ENCODE results near the gene ADGRD1.
"Not testable (repeated sequence)": the region's sequence is repeated elsewhere in the genome, so short reads cannot be mapped to it uniquely, and the experiment has no call there.

The ADGRD1 gene

GRCh38 chr12:130982565-130983225 lies 29.0 kb downstream of the ADGRD1 start:
- peaks cover 21% of the 10 kb centered on the region for H3K4me1 Mint-ChIP-seq
- H3K36me3 Mint-ChIP-seq = no peaks in the 10 kb centered on the region
- no peak overlapping the region for H3K27ac Mint-ChIP-seq
- H3K27me3 Mint-ChIP-seq = peaks cover 31% of the 10 kb centered on the region
- no peak for ATAC-seq
- no peaks in the 10 kb centered on the region for H3K9me3 Mint-ChIP-seq
- H3K4me3 Mint-ChIP-seq = no peak overlapping the region

GRCh38 chr12:130983328-130984017 lies 29.8 kb downstream of the ADGRD1 start:
- Mint-ChIP-seq H3K27me3 (peaks cover 31% of the 10 kb centered on the region), H3K36me3 (no peaks in the 10 kb centered on the region), H3K9me3 (no peaks in the 10 kb centered on the region), H3K4me3 (no peak overlapping the region), H3K4me1 (peaks cover 21% of the 10 kb centered on the region), H3K27ac (no peak overlapping the region)
- no peak for ATAC-seq

- Mint-ChIP-seq H3K27me3 (peaks cover 36% of the 10 kb centered on the region), H3K27ac (no peak overlapping the region)
These were observed 30.7 kb downstream of the ADGRD1 start for GRCh38 chr12:130984183-130985058.

GRCh38 chr12:130987151-130987931 lies 33.6 kb downstream of the ADGRD1 start:
- peaks cover 53% of the 10 kb centered on the region for H3K27me3 Mint-ChIP-seq
- H3K27ac Mint-ChIP-seq = no peak overlapping the region
- no peaks in the 10 kb centered on the region for H3K9me3 Mint-ChIP-seq
- H3K4me1 Mint-ChIP-seq = peaks cover 4% of the 10 kb centered on the region
- no peak for ATAC-seq
- no peak overlapping the region for H3K4me3 Mint-ChIP-seq
- no peaks in the 10 kb centered on the region for H3K36me3 Mint-ChIP-seq

More at GRCh38 chr12:130984183-130985058, 30.7 kb downstream of the ADGRD1 start:
- Mint-ChIP-seq H3K4me3 (no peak overlapping the region), H3K4me1 (peaks cover 21% of the 10 kb centered on the region), H3K9me3 (no peaks in the 10 kb centered on the region), H3K36me3 (no peaks in the 10 kb centered on the region)
- ATAC-seq = no peak

- H3K4me3 Mint-ChIP-seq = no peak overlapping the region
- no peak overlapping the region for H3K27ac Mint-ChIP-seq
- no peak for ATAC-seq
- no peaks in the 10 kb centered on the region for H3K9me3 Mint-ChIP-seq
- no peaks in the 10 kb centered on the region for H3K4me1 Mint-ChIP-seq
- peaks cover 56% of the 10 kb centered on the region for H3K27me3 Mint-ChIP-seq
- H3K36me3 Mint-ChIP-seq = no peaks in the 10 kb centered on the region
These were observed 34.6 kb downstream of the ADGRD1 start for GRCh38 chr12:130988261-130988660.

GRCh38 chr12:130988751-130989150 lies 35.0 kb downstream of the ADGRD1 start:
- H3K9me3 Mint-ChIP-seq = no peaks in the 10 kb centered on the region
- H3K27ac Mint-ChIP-seq = no peak overlapping the region
- H3K36me3 Mint-ChIP-seq = no peaks in the 10 kb centered on the region
- no peak for ATAC-seq
- H3K4me1 Mint-ChIP-seq = no peaks in the 10 kb centered on the region
- H3K4me3 Mint-ChIP-seq = no peak overlapping the region
- H3K27me3 Mint-ChIP-seq = peaks cover 61% of the 10 kb centered on the region

GRCh38 chr12:130989391-130989790 lies 35.7 kb downstream of the ADGRD1 start:
- no peak overlapping the region for H3K27ac Mint-ChIP-seq
- peaks cover 66% of the 10 kb centered on the region for H3K27me3 Mint-ChIP-seq
- H3K4me1 Mint-ChIP-seq = no peaks in the 10 kb centered on the region
- H3K4me3 Mint-ChIP-seq = no peak overlapping the region
- H3K36me3 Mint-ChIP-seq = no peaks in the 10 kb centered on the region
- H3K9me3 Mint-ChIP-seq = no peaks in the 10 kb centered on the region
- no peak for ATAC-seq

GRCh38 chr12:130990034-130990433 lies 36.3 kb downstream of the ADGRD1 start:
- no peak overlapping the region for H3K4me3 Mint-ChIP-seq
- H3K4me1 Mint-ChIP-seq = no peaks in the 10 kb centered on the region
- no peak for ATAC-seq
- no peaks in the 10 kb centered on the region for H3K9me3 Mint-ChIP-seq
- peaks cover 65% of the 10 kb centered on the region for H3K27me3 Mint-ChIP-seq
- H3K27ac Mint-ChIP-seq = no peak overlapping the region
- no peaks in the 10 kb centered on the region for H3K36me3 Mint-ChIP-seq

GRCh38 chr12:130992448-130992847 lies 38.7 kb downstream of the ADGRD1 start:
- Mint-ChIP-seq H3K9me3 (no peaks in the 10 kb centered on the region), H3K4me1 (no peaks in the 10 kb centered on the region), H3K27me3 (peaks cover 53% of the 10 kb centered on the region), H3K27ac (no peak overlapping the region), H3K36me3 (no peaks in the 10 kb centered on the region), H3K4me3 (no peak overlapping the region)
- ATAC-seq = peak; percentile 20

- Mint-ChIP-seq H3K4me3 (no peak overlapping the region), H3K36me3 (no peaks in the 10 kb centered on the region), H3K9me3 (no peaks in the 10 kb centered on the region), H3K4me1 (no peaks in the 10 kb centered on the region), H3K27ac (no peak overlapping the region), H3K27me3 (peaks cover 53% of the 10 kb centered on the region)
- ATAC-seq = no peak
These were observed 39.4 kb downstream of the ADGRD1 start for GRCh38 chr12:130992979-130993538.

- Mint-ChIP-seq H3K27ac (no peak overlapping the region), H3K36me3 (no peaks in the 10 kb centered on the region), H3K9me3 (no peaks in the 10 kb centered on the region), H3K4me3 (no peak overlapping the region), H3K4me1 (no peaks in the 10 kb centered on the region), H3K27me3 (peaks cover 52% of the 10 kb centered on the region)
- no peak for ATAC-seq
These were observed 40.3 kb downstream of the ADGRD1 start for GRCh38 chr12:130993759-130994670.

GRCh38 chr12:130994821-130995375 lies 41.2 kb downstream of the ADGRD1 start:
- no peak overlapping the region for H3K4me3 Mint-ChIP-seq
- no peak for ATAC-seq
- H3K4me1 Mint-ChIP-seq = no peaks in the 10 kb centered on the region
- H3K36me3 Mint-ChIP-seq = no peaks in the 10 kb centered on the region
- no peak overlapping the region for H3K27ac Mint-ChIP-seq
- H3K27me3 Mint-ChIP-seq = peaks cover 54% of the 10 kb centered on the region
- peaks cover 4% of the 10 kb centered on the region for H3K9me3 Mint-ChIP-seq

GRCh38 chr12:130995386-130995969 lies 41.8 kb downstream of the ADGRD1 start:
- not testable (repeated sequence) for H3K4me1 Mint-ChIP-seq, H3K27ac Mint-ChIP-seq, H3K9me3 Mint-ChIP-seq, ATAC-seq, H3K36me3 Mint-ChIP-seq, H3K4me3 Mint-ChIP-seq
- H3K27me3 Mint-ChIP-seq = peaks cover 52% of the 10 kb centered on the region
